ENCODE measurements around the gene E4F1. TPM values are rescaled to one million over a fixed set of nuclear protein-coding genes. Genes with fewer than 3 reads are reported as not detected.
A peak's percentile ranks its signal among the peaks of the same experiment; 100 is the strongest.
"Not testable (repeated sequence)": the region's sequence is repeated elsewhere in the genome, so short reads cannot be mapped to it uniquely, and the experiment has no call there.

E4F1 gene
- total and polyA plus RNA-seq, 2 experiments from 2014 or later: 27.7 to 55.4 TPM

- DNase-seq (ENCODE audit: low read depth in 1 of 2, low spot score in 1 of 2): no peak
- Histone ChIP-seq H3K9me3 (ENCODE audit: low read depth) (no peaks in the 10 kb centered on the region), H3K4me1 (ENCODE audit: low read depth) (peaks cover 5% of the 10 kb centered on the region), H3K27me3 (peaks cover 29% of the 10 kb centered on the region), H3K4me3 (no peak overlapping the region), H3K27ac (no peak overlapping the region), H3K36me3 (no peaks in the 10 kb centered on the region)
- TF ChIP-seq CTCF (IDR thresholded peaks at IDR 0.05; ENCODE audit: low read depth, low read length): no peak
Measured at GRCh38 chr16:2198283-2198682, 25.1 kb upstream of the E4F1 start.

GRCh38 chr16:2199095-2199494, 24.3 kb upstream of the E4F1 start:
- Histone ChIP-seq H3K27ac (no peak overlapping the region), H3K36me3 (no peaks in the 10 kb centered on the region), H3K4me3 (no peak overlapping the region), H3K9me3 (ENCODE audit: low read depth) (no peaks in the 10 kb centered on the region), H3K4me1 (ENCODE audit: low read depth) (peaks cover 5% of the 10 kb centered on the region), H3K27me3 (peaks cover 29% of the 10 kb centered on the region)
- no peak for TF ChIP-seq CTCF (IDR thresholded peaks at IDR 0.05; ENCODE audit: low read depth, low read length)
- DNase-seq (ENCODE audit: low read depth in 1 of 2, low spot score in 1 of 2): no peak

- Histone ChIP-seq H3K9me3 (ENCODE audit: low read depth) (no peaks in the 10 kb centered on the region), H3K4me3 (no peak overlapping the region), H3K27ac (no peak overlapping the region), H3K36me3 (no peaks in the 10 kb centered on the region), H3K4me1 (ENCODE audit: low read depth) (peaks cover 5% of the 10 kb centered on the region), H3K27me3 (peaks cover 29% of the 10 kb centered on the region)
- DNase-seq (ENCODE audit: low read depth in 1 of 2, low spot score in 1 of 2): no peak
- TF ChIP-seq CTCF (IDR thresholded peaks at IDR 0.05; ENCODE audit: low read depth, low read length): no peak
Measured at GRCh38 chr16:2199621-2200139, 23.7 kb upstream of the E4F1 start.

- no peak for TF ChIP-seq CTCF (IDR thresholded peaks at IDR 0.05; ENCODE audit: low read depth, low read length)
- peaks cover 29% of the 10 kb centered on the region for H3K27me3 ChIP-seq
- H3K36me3 ChIP-seq: no peaks in the 10 kb centered on the region
- no peak for DNase-seq (ENCODE audit: low read depth in 1 of 2, low spot score in 1 of 2)
- no peak overlapping the region for H3K27ac ChIP-seq
- H3K9me3 ChIP-seq (ENCODE audit: low read depth): no peaks in the 10 kb centered on the region
- H3K4me1 ChIP-seq (ENCODE audit: low read depth): peaks cover 1% of the 10 kb centered on the region
- no peak overlapping the region for H3K4me3 ChIP-seq
Measured at GRCh38 chr16:2200313-2200712, 23.1 kb upstream of the E4F1 start.

GRCh38 chr16:2203119-2203688, 20.2 kb upstream of the E4F1 start:
- H3K27me3 ChIP-seq: peaks cover 20% of the 10 kb centered on the region
- H3K9me3 ChIP-seq (ENCODE audit: low read depth); DNase-seq (ENCODE audit: low read depth in 1 of 2, low spot score in 1 of 2); H3K36me3 ChIP-seq; H3K4me1 ChIP-seq (ENCODE audit: low read depth); H3K4me3 ChIP-seq; H3K27ac ChIP-seq: not testable (repeated sequence)

- peaks cover 4% of the 10 kb centered on the region for H3K36me3 ChIP-seq
- H3K27ac ChIP-seq: peak overlapping the region; percentile 96
- TF ChIP-seq CTCF (IDR thresholded peaks at IDR 0.05; ENCODE audit: low read depth, low read length): no peak
- peaks cover 4% of the 10 kb centered on the region for H3K4me1 ChIP-seq (ENCODE audit: low read depth)
- no peaks in the 10 kb centered on the region for H3K9me3 ChIP-seq (ENCODE audit: low read depth)
- peak overlapping the region; percentile 75 for H3K4me3 ChIP-seq
- H3K27me3 ChIP-seq: peaks cover 8% of the 10 kb centered on the region
- no peak for DNase-seq (ENCODE audit: low read depth in 1 of 2, low spot score in 1 of 2)
Measured at GRCh38 chr16:2204416-2205103, 18.8 kb upstream of the E4F1 start.

All from cardiac muscle cell (in vitro differentiated cells and primary cell).